GM12864 (cell line): Measurements from ENCODE around the gene CDC27.

ENCODE experiments used
- DNase-seq: peaks from one replicate; pipeline ENCODE4 v3.0.0-alpha.2; 2011; ENCODE audit warnings: low read depth
- H3K4me3 ChIP-seq: 2 replicates; pipeline ENCODE4 v1.5.1; 2011; ENCODE audit warnings: mild to moderate bottlenecking, low read depth, low read length, control low read depth
- CTCF ChIP-seq: IDR thresholded peaks from 2 replicates; pipeline ENCODE4 v1.5.1; 2011; ENCODE audit warnings: low read depth, mild to moderate bottlenecking, moderate library complexity, low read length, control low read depth, inconsistent platforms; ENCODE audit errors: missing control alignments

Gene CDC27

GRCh38 chr17:47231866-47232265 is 42.8 kb upstream of the CDC27 start:
- no peak for DNase-seq
- no peak overlapping the region for H3K4me3 ChIP-seq
- TF ChIP-seq CTCF, result no peak

GRCh38 chr17:47231334-47231733 is 42.2 kb upstream of the CDC27 start:
- no peak for TF ChIP-seq CTCF
- no peak overlapping the region for H3K4me3 ChIP-seq
- no peak for DNase-seq

DNA sequence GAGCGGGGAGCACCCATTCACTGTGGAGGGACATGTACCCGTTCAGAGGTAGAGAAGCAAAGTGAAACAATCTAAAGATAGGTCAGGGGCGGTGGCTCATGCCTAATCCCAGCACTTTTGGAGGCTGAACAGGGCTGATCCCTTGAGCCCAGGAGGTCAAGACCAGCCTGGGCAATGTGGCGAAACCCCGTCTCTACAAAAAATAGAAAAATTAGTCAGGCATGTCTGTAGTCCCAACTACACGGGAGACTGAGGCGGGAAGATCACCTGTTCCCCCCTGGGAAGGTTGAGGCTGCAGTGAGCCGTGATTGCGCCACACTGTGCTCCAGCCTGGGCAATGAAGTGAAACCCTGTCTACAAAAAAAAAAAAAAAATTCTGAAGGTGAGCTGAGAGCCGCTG is 41.8 kb upstream of the CDC27 start:
- no peak for TF ChIP-seq CTCF
- no peak for DNase-seq
- H3K4me3 ChIP-seq, result peak overlapping the region; percentile 47

- H3K4me3 ChIP-seq, result peak overlapping the region; percentile 53
- TF ChIP-seq CTCF, result peak; percentile 100
- peak; percentile 68 for DNase-seq
Observed at GRCh38 chr17:47229535-47230443, 40.7 kb upstream of the CDC27 start.

- TF ChIP-seq CTCF, result no peak
- no peak for DNase-seq
- no peak overlapping the region for H3K4me3 ChIP-seq
Observed at GRCh38 chr17:47227862-47228261, 38.8 kb upstream of the CDC27 start.

DNA sequence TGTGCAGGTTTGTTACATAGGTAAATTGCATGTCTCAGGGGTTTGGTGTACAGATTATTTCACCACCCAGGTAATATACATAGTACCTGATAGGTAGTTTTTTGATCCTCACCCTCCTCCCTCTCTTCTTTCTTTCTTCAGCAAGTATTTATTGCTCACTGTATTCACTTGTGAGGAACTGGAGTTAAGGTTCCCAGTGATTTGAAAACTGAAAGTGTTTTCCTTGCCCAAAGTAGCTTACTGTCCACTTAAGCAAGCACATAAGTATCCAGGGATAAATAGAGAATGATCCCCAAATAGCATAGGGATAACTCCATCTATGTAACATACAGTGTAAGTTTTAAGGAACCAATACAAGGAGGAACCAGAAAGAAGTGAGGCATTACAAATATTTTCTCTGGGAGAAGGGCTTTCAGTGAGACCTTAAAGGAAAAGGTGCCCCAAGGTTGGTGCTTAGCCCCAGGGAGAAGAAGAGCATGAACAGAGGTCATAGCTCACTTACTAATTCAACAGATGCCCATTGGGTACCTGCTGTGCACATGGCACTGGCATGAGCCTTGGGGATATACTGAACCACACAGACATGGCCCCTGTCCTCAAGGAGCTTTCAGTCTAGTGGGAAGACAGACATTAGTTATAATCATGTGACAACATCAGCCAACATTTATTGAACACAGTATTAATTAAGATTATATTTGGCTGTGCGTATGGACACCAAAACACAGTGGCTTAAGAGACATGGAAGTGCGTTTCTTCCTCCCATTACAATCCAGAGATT is 37.0 kb upstream of the CDC27 start:
- no peak for TF ChIP-seq CTCF
- no peak for DNase-seq
- H3K4me3 ChIP-seq, result no peak overlapping the region

DNA sequence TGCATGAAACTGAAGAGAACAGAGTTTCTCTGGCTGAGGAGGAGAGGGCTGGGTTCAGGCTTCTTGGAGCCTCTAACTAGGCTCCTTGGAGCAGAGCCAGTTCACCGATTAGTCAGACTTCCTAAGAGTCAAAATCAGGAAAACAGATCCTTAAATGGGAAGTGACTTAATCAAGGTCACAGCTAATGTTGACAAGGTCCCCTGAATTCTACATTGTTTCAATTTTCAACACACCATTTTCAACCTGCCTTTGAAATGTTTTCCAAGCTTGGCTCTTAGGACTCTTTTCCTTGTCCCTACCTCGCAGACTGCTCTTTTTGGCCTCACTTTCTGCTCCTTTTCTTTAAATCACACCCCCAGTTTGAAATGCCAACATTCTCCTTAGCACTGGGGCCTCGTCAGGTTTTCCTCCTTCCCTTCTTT is 36.4 kb upstream of the CDC27 start:
- no peak overlapping the region for H3K4me3 ChIP-seq
- TF ChIP-seq CTCF, result no peak
- DNase-seq, result no peak
